Astrocyte (in vitro differentiated cells and primary cell): ENCODE data around the gene CD2. TPM values are rescaled to one million over a fixed set of nuclear protein-coding genes. Genes with fewer than 3 reads are reported as not detected.

ENCODE experiments used
- DNase-seq: peaks from one replicate; pipeline ENCODE4 v3.0.0-alpha.2; 2010; ENCODE audit warnings: low read depth
- FAIRE-seq: peaks from 2 replicates; lab custom pipeline; 2011; peaks lifted over from hg19 to GRCh38; lab: Jason Lieb, UNC
- H2AFZ ChIP-seq: 2 replicates; pipeline ENCODE4 v1.6.0; 2012; ENCODE audit warnings: low read depth, low read length, inconsistent platforms
- H3K27ac ChIP-seq: 2 replicates; pipeline ENCODE4 v1.5.1; 2011; ENCODE audit warnings: low read depth, low read length, inconsistent platforms
- H3K27me3 ChIP-seq: 2 replicates; pipeline ENCODE4 v1.6.0; 2011; ENCODE audit warnings: low read length, inconsistent platforms; ENCODE audit not compliant: insufficient read depth
- H3K36me3 ChIP-seq: 2 replicates; pipeline ENCODE4 v1.5.1; 2011; ENCODE audit warnings: low read length, inconsistent platforms; ENCODE audit not compliant: insufficient read depth
- H3K4me1 ChIP-seq: 2 replicates; pipeline ENCODE4 v1.5.1; 2011; ENCODE audit warnings: low read length, inconsistent platforms; ENCODE audit not compliant: insufficient read depth
- H3K4me2 ChIP-seq: 2 replicates; pipeline ENCODE4 v1.6.0; 2012; ENCODE audit warnings: low read length, inconsistent platforms
- H3K4me3 ChIP-seq: 2 replicates; pipeline ENCODE4 v1.5.1; 2011; ENCODE audit warnings: low read depth, mild to moderate bottlenecking, low read length, inconsistent platforms; ENCODE audit not compliant: insufficient read depth
- H3K79me2 ChIP-seq: 2 replicates; pipeline ENCODE4 v1.6.0; 2012; ENCODE audit warnings: mild to moderate bottlenecking, low read length, inconsistent platforms; ENCODE audit not compliant: insufficient read depth
- H3K9ac ChIP-seq: 2 replicates; pipeline ENCODE4 v1.6.0; 2012; ENCODE audit warnings: mild to moderate bottlenecking, low read length, inconsistent platforms
- H3K9me3 ChIP-seq: 2 replicates; pipeline ENCODE4 v1.5.1; 2012; ENCODE audit warnings: low read depth, mild to moderate bottlenecking, low read length, inconsistent platforms; ENCODE audit not compliant: insufficient read depth
- H4K20me1 ChIP-seq: 2 replicates; pipeline ENCODE4 v1.6.0; 2012; ENCODE audit warnings: low read length, inconsistent platforms; ENCODE audit not compliant: insufficient read depth
- H3K27ac Mint-ChIP-seq: one replicate; pipeline ENCODE4 v1.8.0; 2021; ENCODE audit warnings: mild to moderate bottlenecking, mixed read lengths; ENCODE audit not compliant: unreplicated experiment
- H3K27me3 Mint-ChIP-seq: one replicate; pipeline ENCODE4 v1.8.0; 2021; ENCODE audit warnings: low read depth, mixed read lengths; ENCODE audit not compliant: unreplicated experiment
- H3K36me3 Mint-ChIP-seq: one replicate; pipeline ENCODE4 v1.8.0; 2021; ENCODE audit warnings: low read depth, mixed read lengths; ENCODE audit not compliant: unreplicated experiment
- H3K4me1 Mint-ChIP-seq: one replicate; pipeline ENCODE4 v1.8.0; 2021; ENCODE audit warnings: low read depth, mixed read lengths; ENCODE audit not compliant: unreplicated experiment
- H3K4me3 Mint-ChIP-seq: one replicate; pipeline ENCODE4 v1.8.0; 2021; ENCODE audit warnings: mild to moderate bottlenecking, moderate library complexity, mixed read lengths; ENCODE audit not compliant: unreplicated experiment
- H3K9me3 Mint-ChIP-seq: one replicate; pipeline ENCODE4 v1.8.0; 2021; ENCODE audit warnings: mild to moderate bottlenecking, mixed read lengths; ENCODE audit not compliant: unreplicated experiment
- EZH2 ChIP-seq: IDR thresholded peaks from 2 replicates; pipeline ENCODE4 v1.6.1; 2012; ENCODE audit warnings: mild to moderate bottlenecking, low read length, inconsistent platforms; ENCODE audit not compliant: insufficient read depth
- total RNA-seq: library from RNA; stranded (reverse); gene quantifications from 2 replicates; pipeline ENCODE4 v1.2.1, GENCODE V29; 2021
- TF ChIP-seq, protein P1 (sequence below): IDR thresholded peaks from 2 replicates; pipeline ENCODE4 v1.5.1; 2011; ENCODE audit warnings: low read depth, mild to moderate bottlenecking, inconsistent platforms, low read length, moderate library complexity; ENCODE audit not compliant: insufficient read depth

The CD2 gene
- total RNA-seq, 1 donor from 2014 or later = 0.14 TPM

DNA sequence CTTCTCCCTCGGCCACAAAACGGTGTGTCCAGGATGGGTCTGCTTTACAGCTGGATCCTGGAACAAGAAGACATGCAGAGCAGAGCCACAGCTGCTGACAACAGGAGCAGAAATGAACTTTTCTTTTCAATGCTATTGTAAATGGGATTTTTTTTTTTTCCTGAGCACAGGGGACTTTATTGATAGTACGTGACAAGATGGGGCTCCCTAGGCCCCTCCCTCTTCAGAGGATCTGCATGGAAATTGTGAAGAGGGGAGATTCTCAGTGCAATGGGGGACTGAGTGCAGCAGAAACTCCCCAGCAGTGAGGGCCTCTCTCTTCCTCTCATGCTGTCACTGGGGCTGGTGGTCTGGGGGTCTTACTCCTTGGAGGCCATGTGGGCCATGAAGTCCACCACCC lies 40.8 kb upstream of the CD2 start:
- Mint-ChIP-seq H3K27ac (no peak overlapping the region), H3K36me3 (no peaks in the 10 kb centered on the region), H3K9me3 (peaks cover 2% of the 10 kb centered on the region), H3K4me1 (peaks cover 13% of the 10 kb centered on the region), H3K27me3 (peaks cover 7% of the 10 kb centered on the region), H3K4me3 (no peak overlapping the region)
- Histone ChIP-seq H3K4me3 (no peak overlapping the region), H3K79me2 (no peaks in the 10 kb centered on the region), H2AFZ (no peak overlapping the region), H3K27me3 (peaks cover 6% of the 10 kb centered on the region), H3K9ac (no peak overlapping the region), H3K4me2 (no peak overlapping the region), H3K36me3 (no peaks in the 10 kb centered on the region), H3K4me1 (no peaks in the 10 kb centered on the region), H4K20me1 (no peaks in the 10 kb centered on the region), H3K9me3 (no peaks in the 10 kb centered on the region), H3K27ac (no peak overlapping the region)
- FAIRE-seq = no peak
- TF ChIP-seq, protein P1, sequence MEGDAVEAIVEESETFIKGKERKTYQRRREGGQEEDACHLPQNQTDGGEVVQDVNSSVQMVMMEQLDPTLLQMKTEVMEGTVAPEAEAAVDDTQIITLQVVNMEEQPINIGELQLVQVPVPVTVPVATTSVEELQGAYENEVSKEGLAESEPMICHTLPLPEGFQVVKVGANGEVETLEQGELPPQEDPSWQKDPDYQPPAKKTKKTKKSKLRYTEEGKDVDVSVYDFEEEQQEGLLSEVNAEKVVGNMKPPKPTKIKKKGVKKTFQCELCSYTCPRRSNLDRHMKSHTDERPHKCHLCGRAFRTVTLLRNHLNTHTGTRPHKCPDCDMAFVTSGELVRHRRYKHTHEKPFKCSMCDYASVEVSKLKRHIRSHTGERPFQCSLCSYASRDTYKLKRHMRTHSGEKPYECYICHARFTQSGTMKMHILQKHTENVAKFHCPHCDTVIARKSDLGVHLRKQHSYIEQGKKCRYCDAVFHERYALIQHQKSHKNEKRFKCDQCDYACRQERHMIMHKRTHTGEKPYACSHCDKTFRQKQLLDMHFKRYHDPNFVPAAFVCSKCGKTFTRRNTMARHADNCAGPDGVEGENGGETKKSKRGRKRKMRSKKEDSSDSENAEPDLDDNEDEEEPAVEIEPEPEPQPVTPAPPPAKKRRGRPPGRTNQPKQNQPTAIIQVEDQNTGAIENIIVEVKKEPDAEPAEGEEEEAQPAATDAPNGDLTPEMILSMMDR = no peak
- no peak for TF ChIP-seq EZH2
- DNase-seq = no peak

DNA sequence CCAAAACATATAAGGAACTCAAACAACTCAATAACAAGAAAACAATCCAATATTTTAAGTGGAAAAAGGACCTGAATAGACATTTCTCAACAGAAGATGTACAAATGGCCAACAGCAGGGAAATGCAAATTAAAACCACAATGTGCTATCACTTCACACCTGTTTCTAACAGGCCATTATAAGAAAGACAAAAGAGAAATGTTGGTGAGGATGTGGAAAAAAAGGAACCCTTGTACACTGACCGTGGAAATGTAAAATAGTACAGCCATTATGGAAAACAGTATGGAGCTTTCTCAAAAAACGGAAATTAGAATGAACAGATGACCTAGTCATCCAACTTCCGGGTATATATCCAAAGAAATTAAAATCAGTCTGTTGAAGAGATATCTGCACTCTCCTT lies 37.8 kb upstream of the CD2 start:
- peaks cover 5% of the 10 kb centered on the region for H3K4me1 Mint-ChIP-seq
- Histone ChIP-seq H3K9me3 (no peaks in the 10 kb centered on the region), H3K9ac (no peak overlapping the region), H3K27me3 (no peaks in the 10 kb centered on the region), H3K4me3 (no peak overlapping the region), H2AFZ (no peak overlapping the region), H3K27ac (no peak overlapping the region), H3K4me2 (no peak overlapping the region), H3K4me1 (no peaks in the 10 kb centered on the region), H4K20me1 (no peaks in the 10 kb centered on the region), H3K36me3 (no peaks in the 10 kb centered on the region), H3K79me2 (no peaks in the 10 kb centered on the region)
- no peaks in the 10 kb centered on the region for H3K27me3 Mint-ChIP-seq
- no peaks in the 10 kb centered on the region for H3K36me3 Mint-ChIP-seq
- no peak for TF ChIP-seq EZH2
- TF ChIP-seq, protein P1 = no peak
- H3K4me3 Mint-ChIP-seq = no peak overlapping the region
- peaks cover 2% of the 10 kb centered on the region for H3K9me3 Mint-ChIP-seq
- DNase-seq (no peak), FAIRE-seq (no peak)
- no peak overlapping the region for H3K27ac Mint-ChIP-seq

DNA sequence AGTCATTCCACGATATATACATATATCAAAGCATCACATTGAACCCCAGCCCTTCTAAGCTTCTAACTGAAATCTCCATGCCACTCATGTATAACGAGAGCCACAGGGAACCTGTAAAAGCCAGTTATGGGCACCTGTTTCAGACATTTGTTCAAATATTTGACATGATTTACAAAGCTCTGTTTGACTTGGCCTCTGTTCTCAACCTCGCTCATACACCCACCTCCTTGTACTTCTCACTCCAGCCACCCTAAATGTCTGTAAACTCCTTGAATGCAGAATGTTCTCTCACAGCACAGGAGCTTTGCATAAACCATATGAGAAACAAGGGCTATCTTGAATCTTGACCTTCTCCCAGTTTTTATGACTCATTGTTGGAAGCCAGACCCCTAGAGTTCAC lies 36.9 kb upstream of the CD2 start:
- Mint-ChIP-seq H3K9me3 (peaks cover 2% of the 10 kb centered on the region), H3K36me3 (no peaks in the 10 kb centered on the region), H3K27me3 (no peaks in the 10 kb centered on the region), H3K27ac (no peak overlapping the region), H3K4me3 (no peak overlapping the region), H3K4me1 (peaks cover 4% of the 10 kb centered on the region)
- no peaks in the 10 kb centered on the region for H4K20me1 ChIP-seq
- H3K4me1 ChIP-seq = no peaks in the 10 kb centered on the region
- no peak overlapping the region for H2AFZ ChIP-seq
- no peak overlapping the region for H3K9ac ChIP-seq
- no peaks in the 10 kb centered on the region for H3K9me3 ChIP-seq
- TF ChIP-seq EZH2 = no peak
- TF ChIP-seq, protein P1 = no peak
- no peaks in the 10 kb centered on the region for H3K27me3 ChIP-seq
- no peaks in the 10 kb centered on the region for H3K79me2 ChIP-seq
- DNase-seq (no peak), FAIRE-seq (no peak)
- H3K4me2 ChIP-seq = no peak overlapping the region
- H3K36me3 ChIP-seq = no peaks in the 10 kb centered on the region
- H3K4me3 ChIP-seq = no peak overlapping the region
- no peak overlapping the region for H3K27ac ChIP-seq
